Activated CD8-positive, alpha-beta memory T cell treated with anti-CD3 and anti-CD28 coated beads, Interleukin-2, amount 50 U/mL, for 48 hours (primary cell): ENCODE results near the gene CHST8.
"Not testable (repeated sequence)": the region's sequence is repeated elsewhere in the genome, so short reads cannot be mapped to it uniquely, and the experiment has no call there.

Experiments used
- DNase-seq: peaks from one replicate; pipeline ENCODE4 v3.0.0-alpha.2; 2020

The CHST8 gene

DNA sequence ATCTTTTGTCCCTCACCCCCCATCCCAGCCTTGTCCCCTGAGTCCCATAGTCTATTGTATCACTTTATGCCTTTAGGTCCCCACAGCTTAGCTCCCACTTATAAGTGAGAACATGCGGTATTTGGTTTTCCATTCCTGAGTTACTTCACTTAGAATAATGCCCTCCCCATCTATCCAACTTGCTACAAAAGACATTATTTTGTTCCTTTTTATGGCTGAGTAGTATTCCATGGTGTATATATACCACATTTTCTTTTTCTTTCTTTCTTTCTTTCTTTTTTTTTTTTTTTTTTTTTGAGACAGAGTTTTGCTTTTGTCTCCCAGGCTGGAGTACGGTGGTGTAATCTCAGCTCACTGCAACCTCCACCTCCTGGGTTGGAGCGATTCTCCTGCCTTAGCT is 73.8 kb downstream of the CHST8 start:
- not testable (repeated sequence) for DNase-seq

GRCh38 chr19:33697766-33698165 is 76.0 kb downstream of the CHST8 start:
- DNase-seq: no peak

- DNase-seq: no peak
Observed at GRCh38 chr19:33698576-33699435, 77.1 kb downstream of the CHST8 start.

GRCh38 chr19:33699754-33700407 is 78.1 kb downstream of the CHST8 start:
- no peak for DNase-seq

DNA sequence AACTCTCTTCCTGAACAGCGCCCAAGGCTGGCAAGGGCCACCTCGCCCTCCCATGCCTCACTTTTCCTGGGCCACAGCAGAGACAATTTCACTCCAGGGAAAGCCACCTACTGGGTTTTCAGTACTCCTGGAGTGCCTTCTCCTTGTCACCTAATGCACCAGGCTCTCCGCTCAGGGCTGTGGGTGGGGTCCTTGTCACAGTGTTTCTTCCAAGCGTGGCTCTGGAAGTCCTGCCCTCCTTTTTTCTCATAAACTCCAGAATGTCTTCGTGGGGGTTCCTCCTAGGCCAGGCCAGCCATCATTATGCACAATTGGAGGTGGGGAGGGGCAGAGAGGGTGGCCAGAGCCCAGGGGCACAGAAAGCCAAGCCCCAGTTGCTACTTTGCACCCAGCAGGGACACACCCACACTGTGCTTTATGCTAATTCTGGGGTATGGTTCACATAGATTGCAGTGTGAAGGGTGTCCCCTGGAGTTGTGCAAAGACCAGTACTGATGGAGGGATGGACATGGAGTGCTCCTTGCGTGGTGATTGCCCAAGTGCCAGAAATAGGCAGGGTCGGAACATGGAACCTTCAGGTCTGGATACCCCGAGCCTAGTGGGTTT is 78.8 kb downstream of the CHST8 start:
- DNase-seq: no peak

DNA sequence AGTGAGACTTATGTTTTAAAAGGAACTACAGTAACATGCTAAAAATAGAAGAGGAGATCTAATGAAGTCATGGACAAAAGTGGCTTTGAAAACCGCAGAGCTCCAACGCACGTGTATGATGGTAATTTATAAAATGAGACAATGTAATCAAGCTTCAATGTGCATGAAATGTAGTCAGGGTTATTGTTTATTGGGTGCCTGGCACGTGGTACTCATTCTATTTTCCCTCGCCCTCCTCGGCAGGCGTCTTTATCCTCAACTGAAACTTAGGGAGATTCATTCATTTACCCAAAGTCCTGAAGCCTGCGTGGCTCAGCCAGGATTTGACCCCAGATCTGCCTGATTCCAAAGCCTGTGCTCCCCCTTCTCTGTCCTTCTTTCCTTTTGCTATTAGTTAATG is 79.8 kb downstream of the CHST8 start:
- DNase-seq: no peak

GRCh38 chr19:33702606-33703437 is 81.1 kb downstream of the CHST8 start:
- no peak for DNase-seq

DNA sequence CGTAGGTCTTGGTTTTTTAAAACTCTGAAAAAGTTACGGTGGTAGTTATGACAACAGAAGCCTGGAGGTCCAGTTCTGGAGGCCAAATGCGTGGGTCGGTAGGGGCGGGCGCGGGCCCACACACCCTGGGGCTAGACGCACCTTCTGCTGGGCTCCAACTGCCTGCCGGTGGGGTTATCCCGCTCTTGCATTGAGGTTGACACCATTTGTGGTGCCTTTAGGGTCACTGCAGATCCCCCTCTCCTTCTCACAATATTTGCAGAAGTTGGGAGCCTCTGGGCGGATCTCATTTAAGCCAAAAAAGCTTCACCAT is 81.6 kb downstream of the CHST8 start:
- DNase-seq: no peak

- DNase-seq: no peak
Observed at GRCh38 chr19:33703821-33704220, 82.1 kb downstream of the CHST8 start.

DNA sequence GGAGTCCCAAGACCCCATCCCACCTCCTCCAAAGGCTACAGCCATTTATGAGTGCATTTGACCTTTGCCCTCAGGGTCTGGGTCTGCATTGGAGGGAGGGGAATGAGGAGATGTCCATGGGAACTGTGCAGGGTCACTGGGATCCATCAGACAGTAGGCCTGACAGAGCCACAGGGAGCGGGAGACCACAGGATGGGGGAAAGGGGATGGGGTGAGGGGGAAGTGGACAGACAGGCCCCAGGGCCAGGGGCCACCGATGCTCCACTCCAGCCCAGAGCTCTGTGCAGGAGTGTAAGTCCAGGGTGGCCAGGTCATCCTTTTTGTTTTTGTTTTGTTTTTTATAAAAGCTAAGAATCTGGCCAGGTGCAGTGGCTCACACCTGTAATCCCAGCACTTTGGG is 82.5 kb downstream of the CHST8 start:
- no peak for DNase-seq

GRCh38 chr19:33705090-33705847 is 83.5 kb downstream of the CHST8 start:
- no peak for DNase-seq

DNA sequence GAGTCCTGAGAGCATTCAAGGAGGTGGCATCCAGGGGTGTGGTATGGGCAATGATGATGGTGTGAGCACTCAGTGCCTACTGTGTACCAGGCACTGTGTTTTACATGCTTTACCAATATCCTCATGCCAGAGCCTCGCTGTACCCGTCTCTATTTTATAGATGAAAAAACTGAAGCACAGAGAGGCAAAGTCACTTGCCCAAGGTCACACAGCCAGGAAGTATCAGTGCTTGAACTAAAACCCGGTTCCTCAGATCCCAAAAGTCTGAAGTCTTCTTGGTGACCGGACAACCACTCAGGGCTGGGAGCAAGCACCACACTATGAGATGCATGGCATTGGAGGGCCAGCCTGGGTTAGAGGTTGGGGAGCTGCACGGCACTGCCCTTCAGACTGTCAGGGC is 84.1 kb downstream of the CHST8 start:
- DNase-seq: no peak

- no peak for DNase-seq
Observed at GRCh38 chr19:33706631-33707030, 84.9 kb downstream of the CHST8 start.

DNA sequence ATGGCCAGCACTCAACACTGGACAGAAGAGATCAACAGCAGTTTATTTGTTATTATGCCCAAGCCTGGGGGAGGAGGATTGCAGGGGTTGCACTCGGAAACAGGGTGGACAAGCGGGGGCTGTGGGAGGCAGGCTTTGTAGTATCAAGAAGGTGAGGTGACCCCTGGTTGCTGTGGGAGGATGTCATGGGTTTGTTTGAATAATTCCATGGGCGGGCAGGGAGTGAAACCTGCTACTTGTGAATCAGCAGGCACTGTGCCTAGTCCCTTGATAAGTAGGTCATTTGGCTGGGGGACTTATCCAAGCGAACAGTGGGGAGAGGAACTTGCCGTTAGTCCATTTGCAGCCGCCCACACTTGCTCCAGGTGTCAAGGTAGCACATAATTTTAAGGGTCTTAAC is 90.5 kb downstream of the CHST8 start:
- DNase-seq: no peak

- no peak for DNase-seq
Observed at GRCh38 chr19:33713194-33713593, 91.4 kb downstream of the CHST8 start.

DNA sequence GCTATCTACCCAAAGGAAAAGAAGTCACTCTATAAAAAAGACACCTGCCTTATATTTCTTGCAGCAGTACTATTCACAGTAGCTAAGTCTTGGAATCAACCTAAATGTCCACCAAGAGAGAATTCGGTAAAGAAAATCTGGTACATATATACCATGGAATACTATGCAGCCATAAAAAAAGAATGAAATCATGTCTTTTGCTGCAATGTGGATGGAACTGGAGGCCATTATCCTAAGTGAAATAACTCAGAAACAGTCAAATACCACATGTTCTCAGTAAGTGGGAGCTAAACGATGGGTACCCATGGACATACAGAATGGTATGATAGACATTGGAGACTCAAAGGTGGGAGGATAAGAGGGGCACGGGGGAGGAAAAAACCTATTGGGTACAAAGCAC is 92.4 kb downstream of the CHST8 start:
- DNase-seq: no peak

GRCh38 chr19:33715462-33715861 is 93.7 kb downstream of the CHST8 start:
- DNase-seq: no peak

- DNase-seq: no peak
Observed at GRCh38 chr19:33717878-33718277, 96.1 kb downstream of the CHST8 start.

DNA sequence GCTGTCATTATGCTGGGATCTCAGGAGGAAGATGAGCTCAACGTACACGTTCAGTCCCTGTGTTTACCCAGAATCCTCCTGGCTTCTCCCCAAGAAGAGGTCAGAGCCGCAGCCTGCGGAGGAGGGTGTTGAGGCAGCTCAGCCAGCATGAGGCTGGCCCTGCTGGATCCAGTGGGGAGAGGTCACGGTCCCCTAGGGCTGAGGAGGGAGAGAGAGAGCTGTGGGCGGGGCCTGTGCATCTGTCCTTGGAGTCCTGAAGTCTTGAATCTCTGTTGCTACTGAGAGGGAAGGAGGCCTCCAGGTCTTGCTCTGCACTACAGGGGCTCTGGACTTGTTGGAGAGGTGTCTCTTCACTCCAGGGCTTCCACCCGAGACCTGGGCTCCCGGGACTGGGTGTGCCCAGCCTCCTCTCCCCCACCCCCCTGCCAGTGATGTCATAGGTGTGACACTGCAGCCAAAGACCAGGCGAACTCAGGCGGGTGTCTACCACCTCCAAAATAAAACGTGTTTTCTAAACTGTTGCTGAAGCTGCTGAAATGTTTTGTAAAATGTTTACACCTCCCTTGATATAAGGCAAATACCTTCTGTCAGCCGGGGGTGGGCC is 97.0 kb downstream of the CHST8 start:
- DNase-seq: no peak

DNA sequence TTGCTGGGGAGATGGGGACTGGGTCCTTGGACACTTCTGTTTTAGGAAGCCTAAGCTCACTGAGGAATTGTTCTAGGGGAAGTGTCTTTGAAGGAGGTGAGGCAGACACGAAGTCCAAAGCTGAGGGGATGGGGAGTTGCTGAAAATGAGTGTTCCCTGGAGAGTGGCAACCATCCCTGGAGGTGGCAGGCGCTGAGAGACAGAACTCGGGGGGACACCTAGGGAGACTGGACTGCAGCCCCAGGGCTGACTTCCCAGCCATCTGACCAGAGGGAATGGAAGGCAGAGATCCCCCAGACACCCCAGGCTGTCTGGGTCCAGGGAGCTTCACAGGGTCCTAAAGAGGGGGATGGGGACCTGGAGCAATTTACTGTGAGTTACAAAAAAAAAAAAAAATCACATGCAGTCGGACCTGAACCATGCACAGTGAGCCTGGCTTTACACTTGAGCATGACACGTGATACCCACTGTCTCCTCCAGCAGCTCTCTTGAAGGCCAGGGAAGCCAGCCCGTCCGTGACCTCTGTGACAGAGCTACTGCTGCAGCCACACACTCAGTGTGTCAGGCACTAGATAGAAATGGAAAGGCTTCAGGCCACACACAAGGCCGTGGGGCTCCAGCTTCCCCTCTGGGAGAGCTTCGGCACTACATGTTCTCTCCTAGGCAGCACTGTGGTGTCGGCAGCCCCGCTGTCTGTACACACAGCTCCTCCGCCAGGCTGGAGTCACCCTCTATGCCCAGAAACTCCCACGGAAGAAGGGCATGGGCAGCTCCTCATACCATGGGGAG is 97.8 kb downstream of the CHST8 start:
- DNase-seq: no peak

DNA sequence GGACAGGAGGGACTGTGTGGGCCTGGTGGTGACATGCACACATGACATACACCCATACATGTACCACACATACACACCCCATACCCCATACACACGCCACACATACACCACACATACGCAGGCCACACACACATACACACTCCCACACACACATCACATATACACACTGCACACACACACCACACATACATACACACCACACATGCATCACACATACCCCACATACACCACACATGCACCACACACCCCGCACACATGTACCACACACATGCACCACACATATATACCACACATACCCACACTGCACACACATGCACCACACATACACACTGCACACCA is 98.4 kb downstream of the CHST8 start:
- no peak for DNase-seq
